Activated naive CD8-positive, alpha-beta T cell treated with anti-CD3 and anti-CD28 coated beads for 36 hours (primary cell): ENCODE measurements around the gene PRAMEF12. TPM values are rescaled to one million over a fixed set of nuclear protein-coding genes. Genes with fewer than 3 reads are reported as not detected.

Experiments used
- DNase-seq: peaks from one replicate; pipeline ENCODE4 v3.0.0; 2021
- H3K27ac Mint-ChIP-seq: one replicate; pipeline ENCODE4 v1.8.0; 2022; ENCODE audit warnings: mild to moderate bottlenecking, moderate library complexity, mixed read lengths
- H3K27me3 Mint-ChIP-seq: one replicate; pipeline ENCODE4 v1.8.0; 2022; ENCODE audit warnings: mild to moderate bottlenecking, mixed read lengths
- H3K36me3 Mint-ChIP-seq: one replicate; pipeline ENCODE4 v1.8.0; 2021; ENCODE audit warnings: mild to moderate bottlenecking, mixed read lengths
- H3K4me1 Mint-ChIP-seq: one replicate; pipeline ENCODE4 v1.8.0; 2021; ENCODE audit warnings: mixed read lengths
- H3K4me3 Mint-ChIP-seq: one replicate; pipeline ENCODE4 v1.8.0; 2022; ENCODE audit warnings: mild to moderate bottlenecking, moderate library complexity, mixed read lengths
- H3K9me3 Mint-ChIP-seq: one replicate; pipeline ENCODE4 v1.8.0; 2022; ENCODE audit warnings: mixed read lengths
- total RNA-seq, 2 experiments: library from RNA; stranded (reverse); gene quantifications; one replicate each; pipeline ENCODE4 v1.2.3, GENCODE V29; 2021

The PRAMEF12 gene
- total RNA-seq, 2 experiments from 2014 or later = not detected

DNA sequence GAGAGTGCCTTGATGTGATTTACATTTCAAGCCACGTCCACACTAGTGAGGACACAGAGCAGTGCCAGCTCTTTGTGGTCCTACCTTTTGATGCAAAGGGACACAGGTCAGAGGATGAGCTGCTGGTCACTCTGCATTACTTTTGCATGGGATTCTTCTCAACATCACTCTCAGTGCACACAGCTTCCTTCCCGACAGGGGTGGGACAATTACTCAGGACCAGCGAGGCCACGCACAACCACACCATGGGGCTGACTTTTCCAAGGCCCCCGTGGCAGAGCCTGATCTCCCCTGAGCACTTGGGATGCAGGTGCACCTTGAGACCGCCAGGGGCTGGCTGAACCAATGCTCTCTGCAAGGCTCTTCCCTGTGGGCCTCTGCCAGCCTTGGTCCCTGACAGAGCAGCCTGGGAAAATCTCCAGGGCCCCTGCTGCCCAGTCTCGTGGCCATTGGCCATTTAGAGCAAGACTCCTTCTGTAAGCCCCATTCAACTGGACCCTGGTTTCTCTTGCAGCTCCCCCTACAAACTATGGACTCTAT, 13.2 kb upstream of the PRAMEF12 start:
- no peaks in the 10 kb centered on the region for H3K9me3 Mint-ChIP-seq
- H3K4me3 Mint-ChIP-seq = no peak overlapping the region
- H3K4me1 Mint-ChIP-seq = no peaks in the 10 kb centered on the region
- H3K36me3 Mint-ChIP-seq = no peaks in the 10 kb centered on the region
- no peak overlapping the region for H3K27ac Mint-ChIP-seq
- H3K27me3 Mint-ChIP-seq = peaks cover 16% of the 10 kb centered on the region
- no peak for DNase-seq

GRCh38 chr1:12761781-12762180, 11.8 kb upstream of the PRAMEF12 start:
- Mint-ChIP-seq H3K36me3 (no peaks in the 10 kb centered on the region), H3K27ac (no peak overlapping the region), H3K4me3 (no peak overlapping the region), H3K9me3 (no peaks in the 10 kb centered on the region), H3K4me1 (no peaks in the 10 kb centered on the region), H3K27me3 (peaks cover 17% of the 10 kb centered on the region)
- no peak for DNase-seq

GRCh38 chr1:12762766-12763165, 10.8 kb upstream of the PRAMEF12 start:
- Mint-ChIP-seq H3K4me3 (no peak overlapping the region), H3K36me3 (no peaks in the 10 kb centered on the region)

GRCh38 chr1:12763479-12763878, 10.1 kb upstream of the PRAMEF12 start:
- Mint-ChIP-seq H3K9me3 (no peaks in the 10 kb centered on the region), H3K4me1 (no peaks in the 10 kb centered on the region), H3K27me3 (peaks cover 19% of the 10 kb centered on the region), H3K27ac (no peak overlapping the region), H3K4me3 (no peak overlapping the region), H3K36me3 (no peaks in the 10 kb centered on the region)
- DNase-seq = no peak

More at GRCh38 chr1:12762766-12763165, 10.8 kb upstream of the PRAMEF12 start:
- H3K4me1 Mint-ChIP-seq = no peaks in the 10 kb centered on the region
- H3K27me3 Mint-ChIP-seq = peaks cover 23% of the 10 kb centered on the region
- no peak for DNase-seq
- no peaks in the 10 kb centered on the region for H3K9me3 Mint-ChIP-seq
- no peak overlapping the region for H3K27ac Mint-ChIP-seq

DNA sequence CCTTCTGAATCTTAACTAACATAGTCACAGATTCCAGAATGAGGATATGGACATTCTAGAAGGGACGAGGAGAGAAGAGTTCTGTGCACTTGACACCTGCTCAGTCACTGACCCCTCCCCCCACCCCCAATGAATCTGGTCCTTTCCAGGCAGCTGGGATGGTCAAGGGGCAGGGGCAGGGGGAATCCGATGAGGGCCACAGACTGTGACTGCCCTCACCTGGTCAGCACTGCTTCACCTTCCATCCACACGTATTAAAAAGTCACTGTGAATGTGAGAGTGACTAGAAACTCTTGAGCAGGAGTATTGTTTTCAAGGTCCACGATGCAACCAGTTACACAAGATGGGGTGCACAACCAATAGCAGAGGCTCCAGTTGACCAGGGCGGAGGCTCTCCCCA, 9.5 kb upstream of the PRAMEF12 start:
- Mint-ChIP-seq H3K27me3 (peaks cover 18% of the 10 kb centered on the region), H3K9me3 (no peaks in the 10 kb centered on the region), H3K27ac (no peak overlapping the region), H3K4me3 (no peak overlapping the region), H3K4me1 (no peaks in the 10 kb centered on the region), H3K36me3 (no peaks in the 10 kb centered on the region)
- DNase-seq = no peak

DNA sequence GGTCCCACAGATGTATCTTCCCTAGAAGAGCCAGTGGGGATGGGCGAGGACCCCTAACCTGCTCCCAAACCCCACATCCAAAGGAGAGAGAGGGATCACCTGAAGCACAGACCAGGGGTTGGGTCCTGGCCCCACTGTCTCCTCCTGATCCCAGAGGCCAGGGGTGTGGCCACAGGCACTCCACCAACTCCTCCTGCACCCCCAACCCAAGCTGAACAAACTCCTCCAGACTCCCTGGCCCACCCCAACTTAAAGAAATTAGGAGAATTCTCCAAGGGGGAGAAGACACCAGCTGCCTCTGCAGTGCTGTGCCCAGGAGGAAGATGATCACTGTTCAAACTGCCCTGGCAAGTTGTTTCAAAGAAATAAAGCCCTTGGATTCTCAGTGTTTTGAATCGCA, 4.5 kb upstream of the PRAMEF12 start:
- H3K9me3 Mint-ChIP-seq = no peaks in the 10 kb centered on the region
- no peaks in the 10 kb centered on the region for H3K4me1 Mint-ChIP-seq
- no peak for DNase-seq
- no peaks in the 10 kb centered on the region for H3K36me3 Mint-ChIP-seq
- H3K4me3 Mint-ChIP-seq = no peak overlapping the region
- H3K27me3 Mint-ChIP-seq = peaks cover 34% of the 10 kb centered on the region
- H3K27ac Mint-ChIP-seq = no peak overlapping the region

DNA sequence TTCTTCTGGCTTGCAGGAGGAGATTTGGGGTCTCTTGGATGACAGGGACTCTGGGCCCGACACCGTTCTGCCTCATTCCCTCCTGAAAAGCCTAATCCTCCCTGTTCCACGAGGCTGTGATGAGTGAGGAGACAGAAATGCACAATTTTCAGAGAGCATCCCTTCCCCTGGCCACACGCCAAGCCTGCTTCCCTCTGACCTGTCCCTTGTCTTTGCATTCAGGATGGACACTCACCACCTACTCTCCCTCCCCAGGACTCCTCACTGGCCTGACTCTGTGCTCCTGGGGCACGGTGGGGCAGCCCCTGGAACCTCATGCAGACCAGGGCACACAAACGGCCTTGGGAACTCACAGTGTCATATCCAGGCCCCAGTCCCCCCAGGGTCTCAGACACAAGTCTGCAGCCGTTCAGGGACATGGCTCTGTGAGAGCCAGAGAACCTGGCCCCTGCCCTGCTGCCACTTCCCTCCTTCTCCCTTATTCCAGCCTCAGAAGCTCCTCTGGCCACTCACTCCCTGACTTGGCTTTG, 3.5 kb upstream of the PRAMEF12 start:
- Mint-ChIP-seq H3K27ac (no peak overlapping the region), H3K9me3 (no peaks in the 10 kb centered on the region), H3K36me3 (no peaks in the 10 kb centered on the region), H3K4me3 (no peak overlapping the region), H3K4me1 (no peaks in the 10 kb centered on the region), H3K27me3 (peaks cover 39% of the 10 kb centered on the region)
- no peak for DNase-seq

- H3K4me3 Mint-ChIP-seq = no peak overlapping the region
- DNase-seq = no peak
- peaks cover 40% of the 10 kb centered on the region for H3K27me3 Mint-ChIP-seq
- no peaks in the 10 kb centered on the region for H3K4me1 Mint-ChIP-seq
- no peaks in the 10 kb centered on the region for H3K36me3 Mint-ChIP-seq
- no peaks in the 10 kb centered on the region for H3K9me3 Mint-ChIP-seq
- H3K27ac Mint-ChIP-seq = no peak overlapping the region
These were observed 2.9 kb upstream of the PRAMEF12 start for GRCh38 chr1:12770620-12771019.

- no peak overlapping the region for H3K27ac Mint-ChIP-seq
- DNase-seq = no peak
- no peak overlapping the region for H3K4me3 Mint-ChIP-seq
- no peaks in the 10 kb centered on the region for H3K4me1 Mint-ChIP-seq
- H3K9me3 Mint-ChIP-seq = no peaks in the 10 kb centered on the region
- peaks cover 40% of the 10 kb centered on the region for H3K27me3 Mint-ChIP-seq
- H3K36me3 Mint-ChIP-seq = no peaks in the 10 kb centered on the region
These were observed 2.4 kb upstream of the PRAMEF12 start for GRCh38 chr1:12771186-12771585.

DNA sequence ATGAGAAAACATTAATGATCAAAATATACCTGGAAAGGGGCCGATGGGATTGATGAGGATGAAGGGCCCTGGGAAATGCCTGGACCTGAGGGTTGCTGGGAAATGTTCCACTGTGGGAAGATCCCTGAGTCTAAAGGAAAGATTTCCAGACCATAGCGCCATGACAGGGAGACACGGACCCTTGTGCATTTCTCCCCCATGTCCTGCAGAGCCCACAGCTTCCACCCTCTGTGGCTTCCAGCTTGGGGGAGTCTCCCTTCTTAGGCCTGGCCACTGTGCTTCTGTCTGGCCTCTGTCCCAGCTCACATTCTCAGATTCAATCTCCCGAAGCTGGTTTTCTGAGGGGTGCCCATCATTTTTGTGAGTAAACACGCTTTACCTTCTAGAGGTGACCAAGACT, 1.0 kb upstream of the PRAMEF12 start:
- Mint-ChIP-seq H3K27me3 (peaks cover 38% of the 10 kb centered on the region), H3K27ac (no peak overlapping the region), H3K9me3 (no peaks in the 10 kb centered on the region), H3K4me1 (no peaks in the 10 kb centered on the region), H3K4me3 (no peak overlapping the region), H3K36me3 (no peaks in the 10 kb centered on the region)
- no peak for DNase-seq

DNA sequence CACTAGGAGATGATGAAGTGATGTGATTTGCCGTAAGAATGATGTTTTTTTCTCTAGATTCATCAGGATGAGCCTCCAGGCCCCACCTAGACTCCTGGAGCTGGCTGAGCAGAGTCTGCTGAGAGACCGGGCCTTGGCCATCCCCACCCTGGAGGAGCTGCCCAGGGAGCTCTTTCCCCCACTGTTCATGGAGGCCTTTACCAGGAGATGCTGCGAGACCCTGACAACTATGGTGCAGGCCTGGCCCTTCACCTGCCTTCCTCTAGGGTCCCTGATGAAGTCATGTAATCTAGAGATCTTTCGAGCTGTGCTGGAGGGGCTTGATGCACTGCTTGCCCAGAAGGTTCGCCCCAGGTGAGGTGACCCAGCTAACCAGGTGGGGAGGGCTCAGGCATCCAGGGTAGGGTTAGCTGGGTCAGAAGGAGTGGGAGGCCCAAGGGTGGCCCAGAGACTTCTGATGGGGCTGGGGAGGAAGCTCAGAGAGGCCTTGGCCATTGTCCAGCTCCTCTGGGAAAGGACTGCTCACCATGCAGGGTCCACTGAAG, 1.3 kb downstream of the PRAMEF12 start:
- Mint-ChIP-seq H3K27me3 (peaks cover 36% of the 10 kb centered on the region), H3K4me3 (no peak overlapping the region)

GRCh38 chr1:12775443-12775842, 1.9 kb downstream of the PRAMEF12 start:
- no peaks in the 10 kb centered on the region for H3K4me1 Mint-ChIP-seq
- H3K4me3 Mint-ChIP-seq = no peak overlapping the region
- DNase-seq = no peak
- H3K27me3 Mint-ChIP-seq = peaks cover 30% of the 10 kb centered on the region
- H3K27ac Mint-ChIP-seq = no peak overlapping the region
- H3K36me3 Mint-ChIP-seq = no peaks in the 10 kb centered on the region
- H3K9me3 Mint-ChIP-seq = no peaks in the 10 kb centered on the region

More for the DNA sequence above, 1.3 kb downstream of the PRAMEF12 start:
- H3K9me3 Mint-ChIP-seq = no peaks in the 10 kb centered on the region
- H3K36me3 Mint-ChIP-seq = no peaks in the 10 kb centered on the region
- H3K4me1 Mint-ChIP-seq = no peaks in the 10 kb centered on the region
- no peak for DNase-seq
- no peak overlapping the region for H3K27ac Mint-ChIP-seq

DNA sequence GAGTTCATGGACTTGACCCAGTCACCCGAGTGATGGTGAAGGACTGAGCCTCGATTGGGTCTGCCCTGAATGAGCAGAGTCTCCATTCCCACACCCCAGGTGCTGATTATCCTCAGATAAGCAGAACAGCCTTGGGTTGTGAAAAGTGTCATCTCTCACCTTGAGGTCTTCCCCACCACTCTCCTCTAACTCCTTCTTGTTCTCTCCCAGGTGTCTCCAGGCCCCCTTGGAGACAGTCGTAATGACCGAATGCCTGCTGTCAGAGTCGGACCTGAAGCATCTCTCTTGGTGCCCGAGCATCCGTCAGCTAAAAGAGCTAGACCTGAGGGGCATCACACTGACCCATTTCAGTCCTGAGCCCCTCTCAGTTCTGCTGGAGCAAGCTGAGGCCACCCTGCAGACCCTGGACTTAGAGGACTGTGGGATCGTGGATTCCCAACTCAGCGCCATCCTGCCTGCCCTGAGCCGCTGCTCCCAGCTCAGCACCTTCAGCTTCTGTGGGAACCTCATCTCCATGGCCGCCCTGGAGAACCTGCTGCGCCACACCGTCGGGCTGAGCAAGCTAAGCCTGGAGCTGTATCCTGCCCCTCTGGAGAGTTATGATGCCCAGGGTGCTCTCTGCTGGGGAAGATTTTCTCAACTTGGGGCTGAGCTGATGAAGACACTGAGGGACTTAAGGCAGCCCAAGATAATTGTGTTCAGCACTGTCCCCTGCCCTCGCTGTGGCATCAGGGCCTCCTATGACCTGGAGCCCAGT, 3.4 kb downstream of the PRAMEF12 start:
- no peak overlapping the region for H3K4me3 Mint-ChIP-seq
- no peaks in the 10 kb centered on the region for H3K4me1 Mint-ChIP-seq
- H3K27ac Mint-ChIP-seq = no peak overlapping the region

DNA sequence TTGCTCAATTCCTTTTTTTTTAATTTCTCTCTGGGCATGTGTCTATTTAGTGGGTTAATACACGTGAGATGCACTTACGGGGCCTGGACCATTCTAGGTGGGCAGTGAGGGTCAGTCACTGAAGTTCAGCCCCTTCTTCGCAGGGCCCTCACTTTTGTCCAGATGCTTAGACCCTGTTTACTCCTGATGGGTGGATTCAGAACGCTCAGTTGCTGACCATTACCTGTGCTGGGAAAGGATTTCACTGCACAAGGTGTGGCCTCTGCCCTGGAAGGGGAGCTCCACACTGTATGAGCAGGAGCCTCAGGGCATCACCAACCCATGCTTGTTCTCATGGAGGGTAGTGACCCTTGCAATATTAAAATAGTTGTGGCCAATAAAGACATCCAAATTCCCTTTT, 4.5 kb downstream of the PRAMEF12 start:
- no peak overlapping the region for H3K27ac Mint-ChIP-seq

More for the DNA sequence above, 3.4 kb downstream of the PRAMEF12 start:
- DNase-seq = no peak
- no peaks in the 10 kb centered on the region for H3K36me3 Mint-ChIP-seq
- H3K27me3 Mint-ChIP-seq = peaks cover 20% of the 10 kb centered on the region
- no peaks in the 10 kb centered on the region for H3K9me3 Mint-ChIP-seq

GRCh38 chr1:12778907-12779306, 5.4 kb downstream of the PRAMEF12 start:
- peaks cover 4% of the 10 kb centered on the region for H3K9me3 Mint-ChIP-seq
- peaks cover 12% of the 10 kb centered on the region for H3K27me3 Mint-ChIP-seq
- H3K27ac Mint-ChIP-seq = no peak overlapping the region
- no peak overlapping the region for H3K4me3 Mint-ChIP-seq
- H3K4me1 Mint-ChIP-seq = no peaks in the 10 kb centered on the region
- DNase-seq = no peak
- H3K36me3 Mint-ChIP-seq = no peaks in the 10 kb centered on the region

More for the DNA sequence above, 4.5 kb downstream of the PRAMEF12 start:
- no peak overlapping the region for H3K4me3 Mint-ChIP-seq
- H3K36me3 Mint-ChIP-seq = no peaks in the 10 kb centered on the region
- no peaks in the 10 kb centered on the region for H3K9me3 Mint-ChIP-seq
- no peaks in the 10 kb centered on the region for H3K4me1 Mint-ChIP-seq
- DNase-seq = no peak
- H3K27me3 Mint-ChIP-seq = peaks cover 18% of the 10 kb centered on the region
